DOHH2 (cell line): ENCODE measurements around the gene RHOD.

Experiments used
- EZH2phosphoT487 ChIP-seq: fragments of 200-600 bp; sonication (generic); IDR thresholded peaks from 2 replicates; pipeline ENCODE4 v1.6.1; 2017; ENCODE audit warnings: borderline replicate concordance, mild to moderate bottlenecking, antibody characterized with exemption, low read length, moderate library complexity, mixed read lengths
- TF ChIP-seq, protein P1 (sequence below): fragments of 200-600 bp; sonication (generic); IDR thresholded peaks from one replicate; pipeline ENCODE4 v1.5.1; 2014; ENCODE audit warnings: antibody characterized with exemption, mild to moderate bottlenecking, low read depth, low read length; ENCODE audit not compliant: poor library complexity, severe bottlenecking

DNA sequence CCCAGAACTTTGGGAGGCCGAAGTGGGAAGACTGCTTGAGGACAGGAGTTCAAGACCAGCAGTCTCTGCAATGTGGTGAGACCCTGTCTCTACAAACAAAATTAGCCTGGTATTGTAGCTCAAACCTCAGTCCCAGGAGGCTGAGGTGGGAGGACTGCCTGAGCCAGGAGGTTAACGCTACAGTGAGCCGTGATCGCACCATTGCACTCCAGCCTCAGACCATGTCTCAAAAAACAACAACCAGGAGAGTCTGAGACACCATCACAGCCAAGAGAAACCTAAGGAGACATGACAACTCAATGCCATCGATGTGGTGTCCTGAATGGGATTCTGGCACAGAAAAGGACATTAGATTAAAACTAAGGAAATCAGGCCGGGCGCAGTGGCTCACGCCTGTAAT is 34.1 kb downstream of the RHOD start:
- TF ChIP-seq, protein P1, sequence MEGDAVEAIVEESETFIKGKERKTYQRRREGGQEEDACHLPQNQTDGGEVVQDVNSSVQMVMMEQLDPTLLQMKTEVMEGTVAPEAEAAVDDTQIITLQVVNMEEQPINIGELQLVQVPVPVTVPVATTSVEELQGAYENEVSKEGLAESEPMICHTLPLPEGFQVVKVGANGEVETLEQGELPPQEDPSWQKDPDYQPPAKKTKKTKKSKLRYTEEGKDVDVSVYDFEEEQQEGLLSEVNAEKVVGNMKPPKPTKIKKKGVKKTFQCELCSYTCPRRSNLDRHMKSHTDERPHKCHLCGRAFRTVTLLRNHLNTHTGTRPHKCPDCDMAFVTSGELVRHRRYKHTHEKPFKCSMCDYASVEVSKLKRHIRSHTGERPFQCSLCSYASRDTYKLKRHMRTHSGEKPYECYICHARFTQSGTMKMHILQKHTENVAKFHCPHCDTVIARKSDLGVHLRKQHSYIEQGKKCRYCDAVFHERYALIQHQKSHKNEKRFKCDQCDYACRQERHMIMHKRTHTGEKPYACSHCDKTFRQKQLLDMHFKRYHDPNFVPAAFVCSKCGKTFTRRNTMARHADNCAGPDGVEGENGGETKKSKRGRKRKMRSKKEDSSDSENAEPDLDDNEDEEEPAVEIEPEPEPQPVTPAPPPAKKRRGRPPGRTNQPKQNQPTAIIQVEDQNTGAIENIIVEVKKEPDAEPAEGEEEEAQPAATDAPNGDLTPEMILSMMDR = no peak
- no peak for TF ChIP-seq EZH2phosphoT487
